ENCODE results near the gene UBE2Q2.

Gene UBE2Q2

DNA sequence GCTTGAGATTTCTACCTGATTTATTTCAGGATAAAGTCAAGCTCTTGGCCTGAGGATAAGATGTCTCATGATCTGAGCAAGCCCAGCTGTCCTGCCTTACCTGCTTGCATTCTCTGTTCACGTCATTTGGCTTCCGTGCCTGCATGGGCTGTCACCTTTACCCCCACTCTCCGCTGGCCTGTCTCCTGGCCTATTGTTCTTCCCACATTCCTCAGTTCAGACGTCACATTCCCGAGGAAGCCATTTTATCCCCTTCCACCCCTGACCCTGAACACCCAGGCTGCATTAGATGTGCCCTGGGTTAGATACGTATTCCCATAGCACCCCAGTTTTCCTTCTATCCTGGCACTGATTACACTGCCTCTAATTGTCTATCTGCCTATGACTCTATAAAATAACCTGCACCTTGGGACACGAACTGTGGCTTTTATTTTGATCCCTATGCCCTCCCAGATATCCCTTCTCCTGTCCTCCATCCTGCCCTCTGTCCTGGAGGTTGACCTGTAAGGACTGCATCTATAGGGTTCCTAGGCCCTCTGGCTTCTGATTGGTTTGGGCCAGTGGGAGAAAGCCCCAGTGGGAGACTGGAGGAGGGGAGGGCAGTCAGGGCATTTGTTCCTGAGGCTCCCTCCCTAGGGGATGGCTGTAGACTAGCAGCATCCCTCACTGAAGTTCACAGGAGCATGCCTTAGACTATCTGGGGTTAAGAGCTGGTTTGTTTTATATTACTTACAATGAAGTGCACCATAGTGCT lies 19.2 kb upstream of the UBE2Q2 start:
- ChIA-PET POLR2A (ENCODE audit: low non-redundant PET) (interaction anchor here (0.8 kb wide), 1 partner anchor 19 kb away, joined by 3 read pairs; no protein-coding TSS in a partner anchor), CTCF (no interaction called here)
- DNase-seq (ENCODE audit: low spot score), result no peak
- no peak for TF ChIP-seq CTCF (conservative IDR thresholded peaks at IDR 0.05; ENCODE audit: low read depth)
- H3K27ac ChIP-seq, result no peak overlapping the region

GRCh38 chr15:75827691-75828090 lies 15.6 kb upstream of the UBE2Q2 start:
- ChIA-PET CTCF (no interaction called here), POLR2A (ENCODE audit: low non-redundant PET) (interaction anchor here (0.5 kb wide), 1 partner anchor 104 kb away, joined by 4 read pairs; a partner anchor contains a TSS)
- TF ChIP-seq CTCF (conservative IDR thresholded peaks at IDR 0.05; ENCODE audit: low read depth), result no peak
- H3K27ac ChIP-seq, result peak overlapping the region; percentile 80
- peak; percentile 91 for DNase-seq (ENCODE audit: low spot score)

- no peak for DNase-seq (ENCODE audit: low spot score)
- peak overlapping the region; percentile 80 for H3K27ac ChIP-seq
- CTCF ChIA-PET, result interaction anchor here (0.7 kb wide), 1 partner anchor 319 kb away, joined by 3 read pairs; no protein-coding TSS in a partner anchor
- TF ChIP-seq CTCF (conservative IDR thresholded peaks at IDR 0.05; ENCODE audit: low read depth), result no peak
- POLR2A ChIA-PET (ENCODE audit: low non-redundant PET), result no interaction called here
Measured at GRCh38 chr15:75828429-75828828, 14.8 kb upstream of the UBE2Q2 start.

DNA sequence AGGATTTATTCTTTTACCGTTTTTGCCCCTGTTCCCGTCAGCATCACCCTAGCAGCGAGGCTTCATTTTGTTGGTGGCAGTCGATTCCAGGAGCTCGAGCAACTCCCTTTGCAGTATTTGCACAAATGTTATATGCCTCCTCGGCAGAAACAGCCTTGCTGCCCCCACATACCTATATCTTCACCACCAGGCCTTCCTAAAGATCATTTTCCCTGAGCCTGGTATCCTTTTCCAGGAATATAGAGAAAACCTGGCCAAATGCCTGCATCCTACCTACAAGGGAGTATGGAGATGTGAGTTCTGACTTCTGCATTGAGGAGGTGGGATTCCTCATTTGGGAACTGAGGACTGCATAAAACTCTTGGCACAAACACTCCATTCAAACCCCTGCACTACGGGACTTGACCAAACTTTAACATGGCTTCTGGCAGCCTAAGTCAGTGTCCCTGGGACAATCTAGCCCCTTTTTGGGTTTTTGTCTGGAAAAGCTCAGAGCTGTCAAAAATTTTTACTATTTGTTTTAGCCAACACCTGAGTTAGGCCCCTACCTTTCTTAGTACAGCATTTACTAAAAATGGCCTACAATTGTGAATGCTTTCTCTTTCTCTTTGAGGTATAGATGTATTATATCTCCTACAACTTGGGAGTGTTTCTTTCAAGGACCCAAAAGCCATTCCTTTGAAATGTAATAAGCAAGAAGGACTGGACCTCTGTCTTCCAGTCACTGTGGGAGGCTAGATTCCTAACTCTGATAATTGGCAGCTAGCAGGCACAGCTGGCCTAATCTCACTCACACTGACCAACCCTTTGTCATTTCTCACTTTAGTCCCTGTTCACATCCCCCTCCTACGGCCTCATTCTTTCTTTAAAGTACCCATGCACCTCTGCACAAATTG lies 12.1 kb upstream of the UBE2Q2 start:
- DNase-seq (ENCODE audit: low spot score), result no peak
- no peak overlapping the region for H3K27ac ChIP-seq
- ChIA-PET POLR2A (ENCODE audit: low non-redundant PET) (no interaction called here), CTCF (interaction anchor here (0.6 to 0.7 kb wide), 3 partner anchors 18 to 240 kb away, joined by 3 to 4 read pairs (median 3); no protein-coding TSS in a partner anchor)
- no peak for TF ChIP-seq CTCF (conservative IDR thresholded peaks at IDR 0.05; ENCODE audit: low read depth)

GRCh38 chr15:75831806-75832102 lies 11.5 kb upstream of the UBE2Q2 start:
- no peak for DNase-seq (ENCODE audit: low spot score)
- no peak for TF ChIP-seq CTCF (conservative IDR thresholded peaks at IDR 0.05; ENCODE audit: low read depth)
- ChIA-PET POLR2A (ENCODE audit: low non-redundant PET) (no interaction called here), CTCF (interaction anchor here (0.6 to 0.7 kb wide), 2 partner anchors 19 to 21 kb away, joined by 3 to 4 read pairs; no protein-coding TSS in a partner anchor)
- H3K27ac ChIP-seq, result no peak overlapping the region

DNA sequence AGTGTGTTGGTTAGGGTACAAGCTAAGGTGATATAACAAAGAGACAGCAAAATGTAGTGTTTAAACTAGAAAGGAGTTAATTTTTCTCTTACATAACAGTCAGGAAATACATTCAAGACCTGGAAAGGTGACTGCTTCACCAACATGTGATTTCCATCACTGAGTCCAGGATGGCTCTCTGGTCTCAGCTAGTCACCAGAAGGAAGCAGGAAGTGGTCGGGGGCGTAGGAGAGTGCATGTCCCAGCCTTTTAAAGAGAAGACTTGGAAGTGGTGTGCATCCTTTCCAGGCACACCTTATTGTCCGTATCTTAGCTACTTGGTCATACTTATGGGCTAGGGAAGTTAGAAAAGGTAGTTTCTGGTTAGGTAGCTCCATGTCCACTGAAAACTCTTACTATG lies 11.1 kb upstream of the UBE2Q2 start:
- ChIA-PET CTCF (interaction anchor here (0.6 kb wide), 1 partner anchor 19 kb away, joined by 3 read pairs; no protein-coding TSS in a partner anchor), POLR2A (ENCODE audit: low non-redundant PET) (no interaction called here)

More for the DNA sequence above, 11.1 kb upstream of the UBE2Q2 start:
- DNase-seq (ENCODE audit: low spot score), result no peak
- no peak overlapping the region for H3K27ac ChIP-seq
- no peak for TF ChIP-seq CTCF (conservative IDR thresholded peaks at IDR 0.05; ENCODE audit: low read depth)
